Colonic mucosa (tissue), 4 donors: ENCODE results near the gene SLC39A6. TPM values are rescaled to one million over a fixed set of nuclear protein-coding genes. Genes with fewer than 3 reads are reported as not detected.

Experiments used
- DNase-seq: peaks from one replicate; pipeline ENCODE4 v3.0.0-alpha.2; 2020
- H3K27ac ChIP-seq: fragments of 200-600 bp; one replicate; pipeline ENCODE4 v1.8.0; 2021
- H3K27me3 ChIP-seq: fragments of 200-600 bp; one replicate; pipeline ENCODE4 v1.8.0; 2021
- H3K36me3 ChIP-seq: fragments of 200-600 bp; one replicate; pipeline ENCODE4 v1.8.0; 2021
- H3K4me1 ChIP-seq: fragments of 200-600 bp; one replicate; pipeline ENCODE4 v1.8.0; 2021; ENCODE audit warnings: mild to moderate bottlenecking
- H3K4me3 ChIP-seq: fragments of 200-600 bp; one replicate; pipeline ENCODE4 v1.8.0; 2021
- H3K9ac ChIP-seq, 2 donors: one replicate each; pipeline ENCODE4 v1.7.0; 2013; ENCODE audit warnings: control low read depth in 2 of 2, low read depth in 2 of 2, low read length in 2 of 2
- H3K9me3 ChIP-seq: fragments of 200-600 bp; one replicate; pipeline ENCODE4 v1.8.0; 2021
- CTCF ChIP-seq: fragments of 200-600 bp; IDR thresholded peaks from one replicate; pipeline ENCODE4 v1.8.0; 2022; ENCODE audit warnings: antibody characterized with exemption, mild to moderate bottlenecking
- intact Hi-C: fragments of 100-400 bp; cut with DNase I; formaldehyde crosslinking; loops from one replicate; pipeline ENCODE4 v1.14.1; 2022
- total RNA-seq, 2 donors: library from RNA; stranded (reverse); fragmentation: NEBNext Ultra II Directional in 1 of 2; extraction: Animal tissue kit (Norgen Biotek cat#: 25700) in 1 of 2; gene quantifications; one replicate each; pipeline ENCODE4 v1.2.1, GENCODE V29; 2021
- donor health status: healthy.
- donor health status: DM: no; HTN: no; CAD: no.
- donor health status: DM: no; HTN: no; CAD: no.

Gene SLC39A6
- total RNA-seq, 2 donors from 2014 or later: 9.9 to 15.3 TPM

DNA sequence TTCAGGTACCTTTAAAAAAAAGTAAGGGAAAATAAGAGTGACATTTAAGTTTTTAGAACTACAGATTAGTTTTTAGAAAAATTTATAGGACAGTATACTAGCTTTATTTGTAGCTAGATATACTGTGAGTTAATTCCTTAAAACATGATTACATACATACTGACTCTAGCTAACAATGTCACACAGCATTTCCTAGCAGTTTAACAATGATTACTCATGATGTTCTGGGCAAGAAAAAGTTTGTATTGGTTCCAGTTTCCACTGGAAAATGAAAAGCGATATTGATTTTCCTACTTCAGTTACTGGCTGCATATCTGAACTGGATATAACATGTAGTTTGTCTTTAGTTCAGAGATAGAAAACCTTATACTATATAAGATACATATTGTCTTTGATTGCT is 19.4 kb downstream of the SLC39A6 start:
- no peak overlapping the region for H3K27ac ChIP-seq
- no peaks in the 10 kb centered on the region for H3K4me1 ChIP-seq
- H3K9me3 ChIP-seq: no peaks in the 10 kb centered on the region
- no peak overlapping the region for H3K4me3 ChIP-seq
- H3K36me3 ChIP-seq: peaks cover 8% of the 10 kb centered on the region
- no peaks in the 10 kb centered on the region for H3K27me3 ChIP-seq
- intact Hi-C loops: no loop called here
- TF ChIP-seq CTCF: no peak
- DNase-seq: no peak
- H3K9ac ChIP-seq: no peak overlapping the region

DNA sequence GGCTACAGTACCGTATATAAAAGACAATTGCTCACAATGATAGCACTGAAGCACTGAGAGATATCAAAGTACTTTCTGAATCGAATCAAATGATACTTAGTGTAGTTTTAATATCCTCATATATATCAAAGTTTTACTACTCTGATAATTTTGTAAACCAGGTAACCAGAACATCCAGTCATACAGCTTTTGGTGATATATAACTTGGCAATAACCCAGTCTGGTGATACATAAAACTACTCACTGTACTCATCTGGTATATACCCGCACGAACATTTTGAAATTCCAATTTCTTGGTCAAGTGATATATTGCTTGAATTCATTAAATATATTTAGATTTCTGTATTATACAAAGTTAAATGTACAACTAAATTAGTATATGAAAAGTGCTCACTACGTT is 20.5 kb downstream of the SLC39A6 start:
- H3K4me3 ChIP-seq: no peak overlapping the region
- no peaks in the 10 kb centered on the region for H3K4me1 ChIP-seq
- no peak for TF ChIP-seq CTCF
- no peaks in the 10 kb centered on the region for H3K9me3 ChIP-seq
- no peak overlapping the region for H3K27ac ChIP-seq
- no peak for DNase-seq
- intact Hi-C loops: no loop called here
- no peaks in the 10 kb centered on the region for H3K27me3 ChIP-seq
- no peak overlapping the region for H3K9ac ChIP-seq
- peaks cover 8% of the 10 kb centered on the region for H3K36me3 ChIP-seq

- DNase-seq: no peak
- no peak overlapping the region for H3K9ac ChIP-seq
- H3K36me3 ChIP-seq: peaks cover 8% of the 10 kb centered on the region
- intact Hi-C loops: no loop called here
- no peaks in the 10 kb centered on the region for H3K9me3 ChIP-seq
- H3K4me3 ChIP-seq: no peak overlapping the region
- H3K27me3 ChIP-seq: no peaks in the 10 kb centered on the region
- no peak for TF ChIP-seq CTCF
- H3K27ac ChIP-seq: no peak overlapping the region
- no peaks in the 10 kb centered on the region for H3K4me1 ChIP-seq
Observed at GRCh38 chr18:36108196-36108595, 20.9 kb downstream of the SLC39A6 start.

DNA sequence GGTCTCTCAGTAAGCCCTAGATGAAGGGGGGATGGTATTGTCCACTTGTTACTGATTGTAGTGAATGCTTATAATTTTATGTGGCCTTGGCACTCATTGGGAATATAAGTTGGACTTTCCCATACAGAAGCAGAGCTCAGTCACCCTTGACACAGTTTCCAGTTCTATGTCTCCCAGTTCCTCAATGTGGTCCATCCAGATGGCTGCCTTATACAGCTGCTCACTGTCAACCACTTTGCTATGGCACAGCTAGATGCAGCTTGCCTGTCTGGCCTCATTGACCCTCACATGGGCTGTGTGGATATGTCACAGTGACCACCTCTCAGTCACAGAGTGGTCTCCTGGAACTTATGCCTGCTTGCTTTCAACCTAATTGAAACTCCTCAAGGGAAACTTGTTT is 21.7 kb downstream of the SLC39A6 start:
- intact Hi-C loops: no loop called here
- TF ChIP-seq CTCF: no peak
- H3K36me3 ChIP-seq: peaks cover 6% of the 10 kb centered on the region
- H3K27me3 ChIP-seq: no peaks in the 10 kb centered on the region
- H3K4me1 ChIP-seq: no peaks in the 10 kb centered on the region
- H3K27ac ChIP-seq: no peak overlapping the region
- H3K9me3 ChIP-seq: no peaks in the 10 kb centered on the region
- no peak overlapping the region for H3K9ac ChIP-seq
- DNase-seq: no peak
- H3K4me3 ChIP-seq: no peak overlapping the region

DNA sequence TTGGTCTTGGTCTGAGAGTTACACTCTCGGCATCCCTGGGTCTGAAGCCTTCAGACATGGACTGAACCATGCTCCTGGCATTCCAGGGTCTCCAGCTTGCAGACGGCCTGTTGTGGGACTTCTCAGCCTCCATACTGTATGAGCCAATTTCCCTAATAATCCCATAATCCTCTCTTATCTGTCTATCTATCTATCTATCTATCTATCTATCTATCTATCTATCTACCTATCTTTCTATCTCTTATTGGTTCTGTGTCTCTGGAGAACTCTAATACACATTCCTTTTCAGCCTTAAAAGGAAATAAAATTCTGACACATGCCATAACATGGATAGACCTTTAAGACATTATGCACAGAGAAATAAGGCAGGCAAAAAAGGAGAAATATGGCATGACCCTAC is 24.4 kb downstream of the SLC39A6 start:
- no peak for TF ChIP-seq CTCF
- DNase-seq: no peak
- H3K9me3 ChIP-seq: no peaks in the 10 kb centered on the region
- intact Hi-C loops: no loop called here
- no peak overlapping the region for H3K4me3 ChIP-seq
- H3K4me1 ChIP-seq: no peaks in the 10 kb centered on the region
- H3K27me3 ChIP-seq: no peaks in the 10 kb centered on the region
- no peak overlapping the region for H3K27ac ChIP-seq
- no peak overlapping the region for H3K9ac ChIP-seq
- H3K36me3 ChIP-seq: no peaks in the 10 kb centered on the region

DNA sequence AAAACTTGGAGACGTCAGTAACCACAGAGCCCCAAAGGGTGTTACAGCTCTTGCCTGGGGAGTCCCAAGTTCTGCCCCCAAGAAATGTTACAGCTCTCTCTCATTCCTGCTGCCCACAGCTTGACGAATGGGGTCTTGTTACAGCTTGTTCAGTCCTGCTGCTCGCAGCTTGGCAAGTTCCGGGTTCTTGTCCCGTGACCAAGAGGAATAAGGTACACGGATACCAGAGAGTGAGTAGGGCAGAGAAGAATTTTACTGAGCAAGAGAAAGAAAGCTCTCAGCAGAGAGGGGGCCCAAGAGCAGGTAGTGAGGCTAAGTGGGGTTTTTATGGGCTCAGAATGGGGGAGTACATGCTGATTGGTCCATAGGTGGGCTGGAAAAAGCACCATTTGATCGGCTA is 27.2 kb downstream of the SLC39A6 start:
- TF ChIP-seq CTCF: no peak
- intact Hi-C loops: no loop called here
- DNase-seq: no peak
- Histone ChIP-seq H3K27ac (no peak overlapping the region), H3K4me1 (no peaks in the 10 kb centered on the region), H3K4me3 (no peak overlapping the region), H3K36me3 (no peaks in the 10 kb centered on the region), H3K9me3 (no peaks in the 10 kb centered on the region), H3K27me3 (no peaks in the 10 kb centered on the region), H3K9ac (no peak overlapping the region)
